AG04449 (cell line): ENCODE results near the gene STRC.
"Not testable (repeated sequence)": the region's sequence is repeated elsewhere in the genome, so short reads cannot be mapped to it uniquely, and the experiment has no call there.

Experiments
- CTCF ChIA-PET: fragments of 350-600 bp; formaldehyde crosslinking; extraction: SDS; loops from one replicate; lab custom pipeline; 2021; ENCODE audit warnings: antibody characterized with exemption; lab: Yijun Ruan, JAX
- POLR2A ChIA-PET: fragments of 400-600, 350-600 bp; formaldehyde crosslinking; extraction: SDS; loops from one replicate; lab custom pipeline; 2020; ENCODE audit warnings: antibody characterized with exemption, inconsistent platforms; lab: Yijun Ruan, JAX
- DNase-seq: peaks from one replicate; pipeline ENCODE4 v3.0.0-alpha.2; 2010; ENCODE audit warnings: low read depth, low spot score
- H3K4me3 ChIP-seq: 2 replicates; pipeline ENCODE4 v1.5.1; 2011; ENCODE audit warnings: low read depth, mild to moderate bottlenecking, control low read depth, low read length
- TF ChIP-seq, protein P1 (sequence below): IDR thresholded peaks from one replicate; pipeline ENCODE4 v1.5.1; 2011; ENCODE audit warnings: mild to moderate bottlenecking, moderate library complexity, low read length, control low read depth, inconsistent platforms; ENCODE audit not compliant: insufficient read depth; ENCODE audit errors: missing control alignments

Gene STRC

DNA sequence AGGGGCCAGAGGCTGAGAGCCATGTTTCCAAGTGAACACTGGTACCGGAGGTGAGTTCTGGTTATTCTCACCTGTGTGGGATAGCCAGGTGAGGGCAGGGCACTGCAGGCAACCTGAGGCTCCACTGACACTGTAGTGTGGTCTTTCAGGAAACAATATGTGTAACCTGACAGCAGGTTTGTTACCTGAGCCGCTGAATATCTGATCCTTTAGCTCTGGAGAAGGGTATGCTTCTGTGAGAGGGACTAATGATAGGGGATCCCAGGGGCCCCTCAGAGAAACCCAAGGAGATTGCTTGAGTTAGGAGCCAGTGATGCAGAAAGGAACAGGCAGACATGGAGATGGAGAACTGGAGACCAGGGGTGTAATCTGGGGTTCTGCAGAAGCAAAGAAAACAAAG is at the start of gene STRC:
Gene STRC (minus strand): TSS at position 101 of the 400 bp plus-strand sequence. CDS start 78 bp downstream, at position 23.
- CTCF ChIA-PET, H3K4me3 ChIP-seq, POLR2A ChIA-PET, DNase-seq: not testable (repeated sequence)

DNA sequence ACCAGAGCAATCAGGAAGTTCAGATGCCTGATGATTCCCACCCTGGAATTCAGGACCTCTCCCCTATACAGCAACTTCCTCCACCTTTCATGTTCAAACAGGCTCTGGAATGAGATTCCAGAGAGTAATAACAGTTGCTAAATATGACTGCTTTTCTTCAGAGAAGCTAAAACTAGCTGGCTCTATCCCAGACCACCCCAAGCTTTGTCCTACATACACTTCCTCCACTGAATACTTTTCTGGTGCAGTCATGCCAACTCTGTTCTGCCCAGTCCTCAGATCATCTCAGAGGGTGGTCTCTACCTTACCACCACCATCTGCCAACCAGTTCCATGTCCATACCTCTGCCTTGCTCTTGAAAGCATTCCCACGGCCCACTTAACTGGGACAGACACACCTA is 47.6 kb upstream of the STRC start:
- CTCF ChIA-PET, POLR2A ChIA-PET, DNase-seq, H3K4me3 ChIP-seq: not testable (repeated sequence)

DNA sequence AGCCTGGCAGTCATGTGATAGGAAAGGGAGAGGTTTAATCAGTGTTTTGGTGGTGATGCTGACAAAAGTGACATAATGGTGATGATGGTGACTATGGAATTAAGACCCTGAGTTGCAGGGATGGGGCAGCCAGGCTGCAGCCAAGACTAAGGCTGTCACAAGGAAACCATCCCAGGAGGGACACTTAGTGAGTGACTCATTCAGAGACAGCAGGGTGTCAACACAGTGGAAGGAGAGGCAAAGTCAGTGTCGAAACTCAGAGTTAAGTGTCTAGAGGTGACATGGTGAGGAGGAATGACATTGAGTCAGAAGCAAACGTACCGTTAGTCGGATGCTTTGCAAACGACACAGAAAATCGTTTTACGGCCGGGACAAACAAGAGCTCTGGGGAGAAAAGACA is 44.7 kb upstream of the STRC start:
- CTCF ChIA-PET, H3K4me3 ChIP-seq, POLR2A ChIA-PET, DNase-seq: not testable (repeated sequence)

DNA sequence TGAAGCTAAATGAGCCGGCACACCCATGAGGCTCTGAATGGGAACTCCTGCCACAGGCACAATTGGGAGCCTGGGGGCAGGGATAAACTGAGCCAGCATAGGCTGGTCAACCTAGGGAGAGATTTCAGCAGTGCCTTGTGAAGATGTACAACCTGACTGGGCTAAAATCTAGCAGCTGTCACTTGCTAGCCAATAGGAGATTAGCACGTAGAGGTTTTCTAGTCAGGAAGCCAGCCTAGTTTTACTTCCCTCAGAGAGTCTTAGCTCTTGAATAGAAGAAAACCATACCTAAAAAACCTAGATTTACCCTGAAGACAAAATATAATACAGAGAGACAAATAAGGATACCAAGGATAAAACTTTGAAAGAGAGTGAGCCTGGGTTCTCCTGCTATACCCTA is 43.7 kb upstream of the STRC start:
- CTCF ChIA-PET, POLR2A ChIA-PET, H3K4me3 ChIP-seq, DNase-seq: not testable (repeated sequence)

DNA sequence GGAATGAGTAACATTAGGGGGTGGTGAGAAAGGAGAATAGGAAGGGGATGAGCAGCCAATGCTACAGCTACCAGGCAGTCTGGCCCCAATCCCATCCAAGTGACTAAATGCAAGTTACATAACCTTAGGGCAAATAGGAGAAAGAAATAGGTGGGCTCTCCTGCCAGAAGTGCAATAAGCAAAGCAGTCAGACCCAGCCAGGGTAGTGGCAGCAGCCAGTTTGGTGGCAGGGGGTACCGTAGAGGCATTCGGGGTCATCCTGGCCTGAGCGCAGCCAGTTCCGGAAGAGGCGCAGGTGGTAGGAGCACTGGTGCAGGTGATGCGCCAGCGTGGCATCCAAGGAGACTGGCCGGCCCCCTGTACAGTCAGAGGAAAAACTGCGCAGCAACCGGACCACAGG is 41.1 kb upstream of the STRC start:
- POLR2A ChIA-PET, CTCF ChIA-PET, H3K4me3 ChIP-seq, DNase-seq: not testable (repeated sequence)

DNA sequence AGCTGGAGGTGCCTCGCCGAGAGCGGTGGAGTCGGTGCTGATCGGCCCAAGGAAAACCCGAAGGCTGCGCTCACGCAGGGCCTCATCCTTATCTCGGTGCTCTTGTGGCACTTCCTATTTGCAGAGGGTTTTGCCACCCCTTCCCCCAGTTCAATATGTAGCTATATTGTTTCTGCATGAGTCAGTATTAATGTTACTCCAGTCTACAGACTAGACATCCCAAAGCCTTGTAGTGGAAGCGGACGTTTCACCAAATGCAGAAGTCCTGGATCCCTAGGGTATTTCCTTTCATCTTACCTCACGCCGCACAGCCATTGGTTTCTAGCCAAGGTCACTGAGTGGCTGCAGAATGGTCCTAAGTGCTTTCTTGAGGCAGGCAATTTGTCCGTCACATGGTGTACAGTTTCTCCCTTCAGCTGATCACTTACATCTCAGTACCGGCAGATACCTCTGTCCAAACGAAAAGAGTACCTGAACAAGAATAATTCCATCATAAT is 30.9 kb upstream of the STRC start:
- POLR2A ChIA-PET, H3K4me3 ChIP-seq, DNase-seq, CTCF ChIA-PET: not testable (repeated sequence)

DNA sequence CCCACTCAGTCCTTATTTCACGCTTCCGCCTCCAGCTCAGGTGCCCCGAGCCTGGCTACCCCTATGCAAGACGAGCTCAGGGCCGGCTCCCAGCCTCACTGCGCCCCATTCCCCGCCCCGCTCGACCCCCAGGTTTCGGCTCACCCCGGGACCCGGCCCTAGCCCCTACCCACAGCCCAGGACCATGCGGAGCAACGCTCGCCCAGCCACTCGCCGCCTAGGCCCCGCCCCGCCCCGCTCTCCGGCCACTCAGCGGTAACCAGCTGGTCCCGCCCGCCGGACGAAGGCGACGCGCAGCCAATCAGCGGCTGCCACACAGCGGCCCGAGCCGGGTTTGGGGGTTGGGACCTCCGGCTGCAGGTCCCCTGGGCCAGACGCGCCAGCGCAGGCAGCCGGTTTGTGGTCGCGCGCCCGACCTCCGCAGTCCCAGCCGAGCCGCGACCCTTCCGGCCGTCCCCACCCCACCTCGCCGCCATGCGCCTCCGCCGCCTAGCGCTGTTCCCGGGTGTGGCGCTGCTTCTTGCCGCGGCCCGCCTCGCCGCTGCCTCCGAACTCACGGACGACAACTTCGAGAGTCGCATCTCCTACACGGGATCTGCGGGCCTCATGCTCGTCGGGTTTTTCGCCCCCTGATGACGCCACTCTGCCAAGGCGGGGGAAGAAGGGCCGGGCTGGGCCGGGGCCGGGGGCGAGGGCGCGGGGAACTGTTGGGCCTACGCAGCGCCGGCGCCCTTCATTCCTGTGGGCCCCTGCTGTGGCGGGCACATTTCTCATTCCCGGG is 30.2 kb upstream of the STRC start, which contains the start of gene CATSPER2:
Gene CATSPER2 (minus strand): TSS at position 196 of the 781 bp plus-strand sequence. CDS start 783 bp downstream, outside the sequence.
- CTCF ChIA-PET, result no interaction called here
- POLR2A ChIA-PET, result no interaction called here
- TF ChIP-seq, protein P1, sequence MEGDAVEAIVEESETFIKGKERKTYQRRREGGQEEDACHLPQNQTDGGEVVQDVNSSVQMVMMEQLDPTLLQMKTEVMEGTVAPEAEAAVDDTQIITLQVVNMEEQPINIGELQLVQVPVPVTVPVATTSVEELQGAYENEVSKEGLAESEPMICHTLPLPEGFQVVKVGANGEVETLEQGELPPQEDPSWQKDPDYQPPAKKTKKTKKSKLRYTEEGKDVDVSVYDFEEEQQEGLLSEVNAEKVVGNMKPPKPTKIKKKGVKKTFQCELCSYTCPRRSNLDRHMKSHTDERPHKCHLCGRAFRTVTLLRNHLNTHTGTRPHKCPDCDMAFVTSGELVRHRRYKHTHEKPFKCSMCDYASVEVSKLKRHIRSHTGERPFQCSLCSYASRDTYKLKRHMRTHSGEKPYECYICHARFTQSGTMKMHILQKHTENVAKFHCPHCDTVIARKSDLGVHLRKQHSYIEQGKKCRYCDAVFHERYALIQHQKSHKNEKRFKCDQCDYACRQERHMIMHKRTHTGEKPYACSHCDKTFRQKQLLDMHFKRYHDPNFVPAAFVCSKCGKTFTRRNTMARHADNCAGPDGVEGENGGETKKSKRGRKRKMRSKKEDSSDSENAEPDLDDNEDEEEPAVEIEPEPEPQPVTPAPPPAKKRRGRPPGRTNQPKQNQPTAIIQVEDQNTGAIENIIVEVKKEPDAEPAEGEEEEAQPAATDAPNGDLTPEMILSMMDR, result no peak
- DNase-seq, result no peak
- no peak within 1 kb of the TSS for H3K4me3 ChIP-seq

DNA sequence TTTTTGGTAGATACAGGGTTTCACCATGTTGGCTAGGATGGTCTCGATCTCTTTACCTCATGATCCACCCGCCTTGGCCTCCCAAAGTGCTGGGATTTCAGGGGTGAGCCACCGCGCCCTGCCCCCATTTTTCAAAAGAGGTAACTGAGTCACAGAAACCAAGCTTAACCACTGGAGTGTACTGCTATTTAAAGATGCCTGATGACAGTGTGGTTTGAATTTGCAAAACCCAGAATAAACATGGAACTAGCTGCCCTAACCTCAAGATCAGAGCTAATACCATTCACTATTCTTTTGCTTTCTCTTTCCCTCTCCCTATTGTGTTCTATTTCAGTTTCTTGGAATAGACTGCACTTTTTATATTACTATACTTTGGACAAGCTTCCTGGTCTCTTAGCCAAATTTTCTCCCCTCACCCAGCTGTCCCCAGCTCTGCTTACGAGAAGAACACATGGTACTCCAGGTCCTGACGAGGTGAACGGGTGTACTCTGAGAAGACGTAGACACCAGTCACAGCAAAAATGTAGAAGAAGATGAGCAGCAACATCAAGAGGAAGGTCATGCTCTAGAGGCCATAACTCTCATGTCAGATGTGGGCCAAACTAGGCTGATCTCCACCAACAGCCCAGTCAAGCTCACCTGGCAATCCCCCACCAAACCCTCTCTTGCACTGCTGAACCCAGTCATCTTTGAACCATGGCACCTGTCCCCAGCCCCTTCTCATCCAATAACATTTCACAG is 20.0 kb upstream of the STRC start:
- POLR2A ChIA-PET, H3K4me3 ChIP-seq, DNase-seq, CTCF ChIA-PET: not testable (repeated sequence)

DNA sequence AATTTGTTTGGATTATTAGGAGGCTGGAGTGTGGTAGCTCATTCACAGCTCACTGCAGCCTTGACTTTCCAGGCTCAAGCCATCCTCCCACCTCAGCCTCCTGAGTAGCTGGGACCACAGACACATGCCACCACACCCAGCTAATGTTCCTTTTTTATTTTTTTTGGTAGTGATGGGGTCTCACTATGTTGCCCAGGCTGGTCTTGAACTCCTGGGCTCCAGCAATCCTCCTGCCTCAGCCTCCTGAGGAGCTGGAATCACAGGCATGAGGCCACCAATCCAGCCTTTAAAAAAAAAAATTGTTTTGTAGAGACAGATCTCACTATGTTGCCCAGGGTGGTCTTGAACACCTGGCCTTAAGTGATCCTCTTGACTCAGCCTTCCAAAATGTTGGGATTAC is 8.3 kb upstream of the STRC start:
- DNase-seq, H3K4me3 ChIP-seq, POLR2A ChIA-PET, CTCF ChIA-PET: not testable (repeated sequence)

DNA sequence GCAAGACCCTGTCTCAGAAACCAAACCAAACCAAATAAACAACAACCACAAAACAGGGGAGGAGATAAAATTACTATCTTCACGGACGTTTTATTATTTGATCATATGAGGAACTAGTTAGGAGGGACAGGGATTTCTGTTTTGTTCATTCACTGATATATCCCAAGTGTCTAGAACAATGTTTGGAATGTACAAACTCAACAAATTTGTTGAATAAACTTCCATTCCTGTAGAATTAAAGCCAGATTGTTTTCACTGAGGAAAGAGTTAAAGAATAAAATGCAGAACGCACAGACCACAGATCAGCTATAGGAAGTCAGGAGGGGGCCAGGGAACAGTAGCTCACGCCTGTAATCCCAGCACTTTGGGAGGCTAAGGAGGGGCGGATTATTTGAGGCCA is 6.5 kb upstream of the STRC start:
- CTCF ChIA-PET, result no interaction called here
- H3K4me3 ChIP-seq, result no peak overlapping the region
- TF ChIP-seq, protein P1, result no peak
- no peak for DNase-seq
- POLR2A ChIA-PET, result no interaction called here

DNA sequence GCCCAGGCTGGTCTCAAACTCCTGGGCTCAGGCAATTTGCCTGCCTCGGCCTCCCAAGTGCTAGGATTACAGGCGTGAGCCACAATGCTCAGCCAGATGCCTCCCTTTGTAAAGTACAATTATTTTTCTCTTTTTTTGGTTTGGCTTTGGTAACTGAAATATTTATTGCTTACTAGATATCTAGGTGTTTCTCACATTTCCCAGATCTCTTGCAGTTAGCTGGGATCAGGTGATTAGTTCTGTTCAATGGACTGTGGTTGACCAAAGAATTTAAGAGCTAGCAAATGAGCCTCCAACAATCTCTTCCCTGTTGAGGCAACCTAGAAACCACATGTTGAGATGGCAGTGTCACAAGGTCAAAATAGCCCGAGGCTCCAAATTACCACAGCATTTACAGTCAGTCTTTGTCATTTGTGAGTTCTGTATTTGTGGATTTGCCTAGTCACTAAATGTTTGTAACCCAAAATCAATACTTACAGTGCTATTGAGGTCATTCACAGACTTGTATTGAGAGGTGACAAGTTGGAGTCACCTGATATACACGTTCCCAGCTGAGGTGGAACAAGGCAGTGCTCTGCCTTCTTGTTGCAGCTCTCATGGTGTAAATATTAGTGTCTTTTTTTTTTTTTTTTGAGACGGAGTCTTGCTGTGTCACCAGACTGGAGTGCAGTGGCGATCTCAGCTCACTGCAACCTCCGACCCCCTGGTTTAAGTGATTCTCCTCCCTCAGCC is 3.6 kb upstream of the STRC start:
- POLR2A ChIA-PET, H3K4me3 ChIP-seq, DNase-seq, CTCF ChIA-PET: not testable (repeated sequence)

DNA sequence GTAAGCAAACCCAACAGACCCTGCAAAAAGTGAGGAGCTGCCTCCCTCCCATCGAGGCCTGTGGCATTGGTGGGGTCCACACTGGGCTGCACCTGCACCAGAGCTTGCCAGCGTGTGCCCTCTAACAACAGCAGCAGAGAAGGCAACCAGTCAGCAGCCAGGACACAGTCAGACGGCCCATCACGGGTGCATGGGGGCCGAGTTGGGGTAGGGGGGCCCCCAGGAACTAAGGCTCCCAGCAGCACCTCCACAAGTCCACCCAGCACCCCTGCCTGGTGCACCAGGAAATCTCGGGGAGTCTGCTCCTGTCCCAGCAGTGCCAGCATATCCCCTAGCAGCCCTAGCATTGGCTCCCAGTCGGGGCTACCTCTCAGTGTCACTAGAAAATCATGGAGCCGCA is 850 bp downstream of the STRC start:
- CTCF ChIA-PET, DNase-seq, H3K4me3 ChIP-seq, POLR2A ChIA-PET: not testable (repeated sequence)

DNA sequence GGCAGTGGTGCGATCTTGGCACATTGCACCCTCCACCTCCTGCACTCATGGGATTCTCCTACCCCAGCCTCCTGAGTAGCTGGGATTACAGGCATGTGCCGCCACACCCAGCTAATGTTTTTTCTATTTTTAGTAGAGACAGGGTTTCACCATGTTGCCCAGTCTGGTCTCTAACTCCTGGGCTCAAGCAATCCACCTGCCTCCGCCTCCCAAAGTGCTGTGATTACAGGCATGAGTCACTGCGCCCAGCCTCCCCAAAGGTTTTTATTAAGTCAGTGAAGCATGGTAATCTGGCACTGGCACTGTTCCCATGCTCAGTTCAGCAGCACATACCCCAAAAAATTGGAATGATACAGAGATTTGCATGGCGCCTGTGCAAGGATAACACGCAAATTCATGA is 16.4 kb downstream of the STRC start:
- DNase-seq, POLR2A ChIA-PET, H3K4me3 ChIP-seq, CTCF ChIA-PET: not testable (repeated sequence)

DNA sequence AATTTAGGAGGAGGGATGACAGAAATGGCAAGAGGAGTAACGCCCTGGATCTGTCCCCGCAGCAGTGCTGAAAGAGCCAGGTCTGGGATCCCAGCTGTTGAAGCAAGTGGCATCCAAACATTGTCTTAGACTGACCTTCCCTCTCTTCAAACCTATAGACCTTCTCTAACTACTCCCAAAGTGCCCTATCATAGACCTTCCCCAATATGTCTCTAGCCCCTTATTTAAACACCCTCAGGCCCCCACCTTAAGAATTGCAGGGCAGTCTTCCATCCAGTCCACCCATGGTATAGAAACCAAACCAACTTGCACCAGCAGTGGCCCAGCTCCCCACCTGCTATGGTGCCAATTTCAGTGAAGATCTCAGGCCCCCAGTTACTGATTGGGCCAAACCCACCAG is 18.4 kb downstream of the STRC start:
- H3K4me3 ChIP-seq, CTCF ChIA-PET, POLR2A ChIA-PET, DNase-seq: not testable (repeated sequence)
